IPS-20b (cell line): ENCODE data around the gene PSEN1.

Experiments used
- H3K27ac ChIP-seq: one replicate; pipeline ENCODE4 v1.5.1; 2013; ENCODE audit warnings: low read length
- H3K27me3 ChIP-seq: 2 replicates; pipeline ENCODE4 v1.6.1; 2013; ENCODE audit warnings: mild to moderate bottlenecking, low read length, inconsistent platforms; ENCODE audit not compliant: insufficient read depth
- H3K36me3 ChIP-seq: 2 replicates; pipeline ENCODE4 v1.6.1; 2013; ENCODE audit warnings: low read depth, mild to moderate bottlenecking, inconsistent platforms, low read length, moderate library complexity; ENCODE audit not compliant: insufficient read depth
- H3K4me1 ChIP-seq: 2 replicates; pipeline ENCODE4 v1.6.1; 2013; ENCODE audit warnings: mild to moderate bottlenecking, control low read depth, inconsistent platforms, low read length, moderate library complexity; ENCODE audit not compliant: insufficient read depth
- H3K4me3 ChIP-seq: 2 replicates; pipeline ENCODE4 v1.5.1; 2013; ENCODE audit warnings: mild to moderate bottlenecking, low read length, inconsistent platforms
- H3K9ac ChIP-seq: 2 replicates; pipeline ENCODE4 v1.6.1; 2013; ENCODE audit warnings: low read depth, mild to moderate bottlenecking, inconsistent platforms, low read length, moderate library complexity
- H3K9me3 ChIP-seq: 2 replicates; pipeline ENCODE4 v1.6.1; 2013; ENCODE audit warnings: mild to moderate bottlenecking, low read depth, low read length, inconsistent platforms; ENCODE audit not compliant: insufficient read depth

Gene PSEN1

GRCh38 chr14:73221945-73222344, 85.6 kb downstream of the PSEN1 start:
- Histone ChIP-seq H3K4me1 (peaks cover 15% of the 10 kb centered on the region), H3K4me3 (no peak overlapping the region), H3K9ac (no peak overlapping the region), H3K27ac (no peak overlapping the region), H3K36me3 (peaks cover 38% of the 10 kb centered on the region), H3K27me3 (no peaks in the 10 kb centered on the region), H3K9me3 (no peaks in the 10 kb centered on the region)

GRCh38 chr14:73223049-73223448, 86.7 kb downstream of the PSEN1 start:
- Histone ChIP-seq H3K36me3 (peaks cover 31% of the 10 kb centered on the region), H3K27ac (no peak overlapping the region), H3K4me3 (no peak overlapping the region), H3K9ac (no peak overlapping the region), H3K27me3 (no peaks in the 10 kb centered on the region), H3K9me3 (no peaks in the 10 kb centered on the region), H3K4me1 (peaks cover 15% of the 10 kb centered on the region)

GRCh38 chr14:73225496-73225895, 89.2 kb downstream of the PSEN1 start:
- Histone ChIP-seq H3K4me3 (no peak overlapping the region), H3K27me3 (no peaks in the 10 kb centered on the region), H3K9ac (no peak overlapping the region), H3K4me1 (peaks cover 15% of the 10 kb centered on the region), H3K9me3 (no peaks in the 10 kb centered on the region), H3K27ac (no peak overlapping the region), H3K36me3 (peaks cover 15% of the 10 kb centered on the region)

GRCh38 chr14:73227812-73228781, 91.8 kb downstream of the PSEN1 start:
- Histone ChIP-seq H3K9ac (no peak overlapping the region), H3K4me1 (peaks cover 9% of the 10 kb centered on the region; the same call in 1 of the 2 replicates), H3K4me3 (no peak overlapping the region), H3K27me3 (peaks cover 1% of the 10 kb centered on the region; the same call in 1 of the 2 replicates), H3K27ac (no peak overlapping the region), H3K9me3 (no peaks in the 10 kb centered on the region), H3K36me3 (0 out of 2 replicates have a peak, but pooled peaks cover 3% of the 10 kb centered on the region)

GRCh38 chr14:73230051-73230450, 93.7 kb downstream of the PSEN1 start:
- no peaks in the 10 kb centered on the region for H3K9me3 ChIP-seq
- no peak overlapping the region for H3K9ac ChIP-seq
- H3K36me3 ChIP-seq = 0 out of 2 replicates have a peak, but pooled peaks cover 3% of the 10 kb centered on the region
- H3K4me1 ChIP-seq = peaks cover 22% of the 10 kb centered on the region
- H3K27me3 ChIP-seq = peaks cover 8% of the 10 kb centered on the region; the same call in 1 of the 2 replicates
- no peak overlapping the region for H3K4me3 ChIP-seq
- H3K27ac ChIP-seq = no peak overlapping the region

GRCh38 chr14:73231981-73232851, 95.9 kb downstream of the PSEN1 start:
- no peak overlapping the region for H3K4me3 ChIP-seq
- no peak overlapping the region for H3K27ac ChIP-seq
- peaks cover 20% of the 10 kb centered on the region for H3K27me3 ChIP-seq
- no peak overlapping the region for H3K9ac ChIP-seq
- H3K9me3 ChIP-seq = no peaks in the 10 kb centered on the region
- H3K4me1 ChIP-seq = peaks cover 38% of the 10 kb centered on the region
- H3K36me3 ChIP-seq = 0 out of 2 replicates have a peak, but pooled peaks cover 3% of the 10 kb centered on the region

GRCh38 chr14:73232984-73233383, 96.7 kb downstream of the PSEN1 start:
- Histone ChIP-seq H3K4me3 (no peak overlapping the region), H3K27me3 (peaks cover 28% of the 10 kb centered on the region), H3K9me3 (no peaks in the 10 kb centered on the region), H3K4me1 (peaks cover 38% of the 10 kb centered on the region), H3K9ac (no peak overlapping the region), H3K27ac (no peak overlapping the region), H3K36me3 (0 out of 2 replicates have a peak, but pooled peaks cover 3% of the 10 kb centered on the region)

- peaks cover 33% of the 10 kb centered on the region for H3K27me3 ChIP-seq
- H3K4me1 ChIP-seq = peaks cover 41% of the 10 kb centered on the region
- no peaks in the 10 kb centered on the region for H3K9me3 ChIP-seq
- H3K36me3 ChIP-seq = 0 out of 2 replicates have a peak, but pooled peaks cover 3% of the 10 kb centered on the region
- H3K27ac ChIP-seq = no peak overlapping the region
- no peak overlapping the region for H3K9ac ChIP-seq
- H3K4me3 ChIP-seq = no peak overlapping the region
These were observed 97.3 kb downstream of the PSEN1 start for GRCh38 chr14:73233564-73233963.

- no peak overlapping the region for H3K9ac ChIP-seq
- H3K4me3 ChIP-seq = no peak overlapping the region
- H3K4me1 ChIP-seq = peaks cover 45% of the 10 kb centered on the region
- peaks cover 38% of the 10 kb centered on the region for H3K27me3 ChIP-seq
- no peaks in the 10 kb centered on the region for H3K36me3 ChIP-seq
- H3K27ac ChIP-seq = no peak overlapping the region
- no peaks in the 10 kb centered on the region for H3K9me3 ChIP-seq
These were observed 97.7 kb downstream of the PSEN1 start for GRCh38 chr14:73234029-73234428.

- H3K4me1 ChIP-seq = peaks cover 49% of the 10 kb centered on the region
- no peaks in the 10 kb centered on the region for H3K9me3 ChIP-seq
- peaks cover 46% of the 10 kb centered on the region for H3K27me3 ChIP-seq
- H3K27ac ChIP-seq = peak overlapping the region; percentile 72
- H3K4me3 ChIP-seq = peak overlapping the region; percentile 68
- H3K9ac ChIP-seq = peak overlapping the region; percentile 67; the same call in 1 of the 2 replicates
- H3K36me3 ChIP-seq = no peaks in the 10 kb centered on the region
These were observed 98.5 kb downstream of the PSEN1 start for GRCh38 chr14:73234586-73235394.
